GM18870 (cell line): ENCODE measurements around the gene LY6G5B.

Experiments
- ATAC-seq: cut with Tn5 transposase; IDR thresholded peaks from one replicate; pipeline ENCODE4 v1.9.1; 2021; ENCODE audit warnings: moderate library complexity; ENCODE audit not compliant: unreplicated experiment

LY6G5B gene

GRCh38 chr6:31713991-31714684, 44.4 kb downstream of the LY6G5B start:
- ATAC-seq = no peak

- no peak for ATAC-seq
These were observed 45.5 kb downstream of the LY6G5B start, which contains the start of gene LY6G6D for GRCh38 chr6:31715022-31715958. LY6G6D (plus strand) TSS chr6:31715348; CDS start chr6:31715356, 8 bp downstream.

- no peak for ATAC-seq
These were observed 47.9 kb downstream of the LY6G5B start for GRCh38 chr6:31717499-31718222.

- no peak for ATAC-seq
These were observed 48.5 kb downstream of the LY6G5B start for GRCh38 chr6:31718265-31718664.

- no peak for ATAC-seq
These were observed 49.2 kb downstream of the LY6G5B start for GRCh38 chr6:31719001-31719400.

GRCh38 chr6:31720196-31720770, 50.5 kb downstream of the LY6G5B start:
- ATAC-seq = no peak

GRCh38 chr6:31721351-31722020, 51.7 kb downstream of the LY6G5B start, which contains the start of gene LY6G6C:
LY6G6C (minus strand) TSS chr6:31721746; CDS start chr6:31721679, 67 bp downstream.
- no peak for ATAC-seq

DNA sequence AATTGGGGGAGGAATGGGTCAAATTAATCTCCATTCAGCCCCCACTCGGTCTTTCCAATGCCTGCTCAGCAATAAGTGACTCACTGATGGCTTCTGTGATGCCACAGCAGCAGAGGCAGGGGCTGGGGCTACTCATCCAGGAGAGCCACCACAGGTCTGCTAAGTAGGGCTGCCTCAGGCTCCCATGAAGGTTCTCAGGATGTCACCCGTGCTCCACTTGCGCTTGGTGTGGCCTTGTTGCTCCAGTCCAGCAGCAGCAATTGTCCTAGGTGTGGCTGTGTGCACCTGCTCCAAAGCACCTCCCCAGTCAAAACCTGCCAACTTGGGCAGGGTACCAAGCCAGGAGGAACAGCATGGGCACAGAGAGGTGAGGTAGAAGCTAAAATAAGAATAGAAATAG, 52.4 kb downstream of the LY6G5B start:
- ATAC-seq = no peak
